GM19372 (cell line): ENCODE results near the gene MED17.

Experiments
- ATAC-seq: cut with Tn5 transposase; IDR thresholded peaks from one replicate; pipeline ENCODE4 v1.9.1; 2021; ENCODE audit warnings: mild to moderate bottlenecking, low read depth, moderate library complexity; ENCODE audit not compliant: unreplicated experiment

Gene MED17

GRCh38 chr11:93814966-93815633, 31.0 kb downstream of the MED17 start:
- ATAC-seq = no peak

GRCh38 chr11:93817426-93818348, 33.6 kb downstream of the MED17 start:
- no peak for ATAC-seq

GRCh38 chr11:93819966-93820695, 36.0 kb downstream of the MED17 start:
- ATAC-seq = no peak

GRCh38 chr11:93820847-93821246, 36.8 kb downstream of the MED17 start:
- no peak for ATAC-seq

GRCh38 chr11:93821617-93822016, 37.5 kb downstream of the MED17 start:
- ATAC-seq = no peak

GRCh38 chr11:93822359-93822758, 38.3 kb downstream of the MED17 start:
- no peak for ATAC-seq

- no peak for ATAC-seq
Measured at GRCh38 chr11:93823210-93823609, 39.1 kb downstream of the MED17 start.

- no peak for ATAC-seq
Measured at GRCh38 chr11:93827363-93827762, 43.3 kb downstream of the MED17 start.

GRCh38 chr11:93829598-93829997, 45.5 kb downstream of the MED17 start:
- ATAC-seq = no peak

GRCh38 chr11:93831343-93832127, 47.5 kb downstream of the MED17 start:
- no peak for ATAC-seq

GRCh38 chr11:93832780-93833179, 48.7 kb downstream of the MED17 start:
- ATAC-seq = no peak

- ATAC-seq = no peak
Measured at GRCh38 chr11:93838967-93839366, 54.9 kb downstream of the MED17 start.

GRCh38 chr11:93840180-93840579, 56.1 kb downstream of the MED17 start:
- no peak for ATAC-seq

GRCh38 chr11:93840981-93841380, 56.9 kb downstream of the MED17 start:
- ATAC-seq = no peak

- no peak for ATAC-seq
Measured at GRCh38 chr11:93841446-93841845, 57.4 kb downstream of the MED17 start.

GRCh38 chr11:93842034-93842433, 58.0 kb downstream of the MED17 start:
- ATAC-seq = no peak

GRCh38 chr11:93842461-93842860, 58.4 kb downstream of the MED17 start:
- no peak for ATAC-seq

GRCh38 chr11:93843906-93844305, 59.8 kb downstream of the MED17 start:
- ATAC-seq = no peak

GRCh38 chr11:93844568-93844967, 60.5 kb downstream of the MED17 start:
- ATAC-seq = no peak
